ENCODE measurements around the gene EHD3.

EHD3 gene

DNA sequence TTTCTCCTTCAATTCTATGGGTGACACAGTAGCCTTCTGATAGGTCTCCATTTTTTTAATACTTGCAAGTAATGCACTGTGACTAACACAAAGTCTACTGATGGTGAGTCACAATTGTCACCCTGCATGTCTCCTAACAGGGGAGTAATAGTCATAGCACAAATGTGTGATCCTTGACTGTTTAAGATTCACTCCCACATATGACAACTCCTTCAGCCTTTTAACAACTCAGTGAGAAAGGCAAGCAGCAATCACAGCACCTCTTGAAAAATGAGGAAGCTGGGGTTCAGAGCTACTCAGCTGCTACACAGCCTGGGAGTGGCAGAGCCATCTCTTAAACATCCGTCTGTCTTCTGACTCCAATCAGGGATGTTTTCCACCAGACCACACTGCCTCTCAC is 63.8 kb downstream of the EHD3 start:
- peak; percentile 11 for DNase-seq (ENCODE audit: low spot score)
- H3K27ac ChIP-seq, result no peak overlapping the region
- POLR2A ChIA-PET (ENCODE audit: low non-redundant PET), result no interaction called here
- CTCF ChIA-PET, result no interaction called here
- TF ChIP-seq, protein P1, sequence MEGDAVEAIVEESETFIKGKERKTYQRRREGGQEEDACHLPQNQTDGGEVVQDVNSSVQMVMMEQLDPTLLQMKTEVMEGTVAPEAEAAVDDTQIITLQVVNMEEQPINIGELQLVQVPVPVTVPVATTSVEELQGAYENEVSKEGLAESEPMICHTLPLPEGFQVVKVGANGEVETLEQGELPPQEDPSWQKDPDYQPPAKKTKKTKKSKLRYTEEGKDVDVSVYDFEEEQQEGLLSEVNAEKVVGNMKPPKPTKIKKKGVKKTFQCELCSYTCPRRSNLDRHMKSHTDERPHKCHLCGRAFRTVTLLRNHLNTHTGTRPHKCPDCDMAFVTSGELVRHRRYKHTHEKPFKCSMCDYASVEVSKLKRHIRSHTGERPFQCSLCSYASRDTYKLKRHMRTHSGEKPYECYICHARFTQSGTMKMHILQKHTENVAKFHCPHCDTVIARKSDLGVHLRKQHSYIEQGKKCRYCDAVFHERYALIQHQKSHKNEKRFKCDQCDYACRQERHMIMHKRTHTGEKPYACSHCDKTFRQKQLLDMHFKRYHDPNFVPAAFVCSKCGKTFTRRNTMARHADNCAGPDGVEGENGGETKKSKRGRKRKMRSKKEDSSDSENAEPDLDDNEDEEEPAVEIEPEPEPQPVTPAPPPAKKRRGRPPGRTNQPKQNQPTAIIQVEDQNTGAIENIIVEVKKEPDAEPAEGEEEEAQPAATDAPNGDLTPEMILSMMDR (conservative IDR thresholded peaks at IDR 0.05; ENCODE audit: low read depth), result no peak

DNA sequence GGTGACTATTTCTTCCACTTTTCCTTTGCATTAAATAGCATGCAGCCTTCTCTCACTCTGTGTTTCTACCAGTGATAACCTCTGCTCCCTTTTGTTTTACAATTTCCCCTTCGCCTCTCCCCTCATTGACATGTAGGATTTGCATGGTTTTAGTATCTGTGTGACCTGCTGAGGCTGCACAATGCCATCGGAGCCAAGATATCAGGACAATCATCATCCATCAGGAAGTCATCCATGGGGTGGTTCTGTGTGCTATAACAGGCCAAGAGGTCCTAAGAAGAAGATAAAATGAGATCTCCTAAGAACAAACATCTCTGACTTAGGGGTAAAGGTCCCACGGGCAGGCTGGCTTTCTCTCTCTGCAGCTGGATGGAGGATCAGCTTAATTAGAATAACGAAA is 65.6 kb downstream of the EHD3 start:
- no peak overlapping the region for H3K27ac ChIP-seq
- ChIA-PET POLR2A (ENCODE audit: low non-redundant PET) (no interaction called here), CTCF (interaction anchor here (0.6 kb wide), 1 partner anchor 1550 kb away, joined by 3 read pairs; no protein-coding TSS in a partner anchor)
- no peak for DNase-seq (ENCODE audit: low spot score)
- TF ChIP-seq, protein P1 (conservative IDR thresholded peaks at IDR 0.05; ENCODE audit: low read depth), result no peak

DNA sequence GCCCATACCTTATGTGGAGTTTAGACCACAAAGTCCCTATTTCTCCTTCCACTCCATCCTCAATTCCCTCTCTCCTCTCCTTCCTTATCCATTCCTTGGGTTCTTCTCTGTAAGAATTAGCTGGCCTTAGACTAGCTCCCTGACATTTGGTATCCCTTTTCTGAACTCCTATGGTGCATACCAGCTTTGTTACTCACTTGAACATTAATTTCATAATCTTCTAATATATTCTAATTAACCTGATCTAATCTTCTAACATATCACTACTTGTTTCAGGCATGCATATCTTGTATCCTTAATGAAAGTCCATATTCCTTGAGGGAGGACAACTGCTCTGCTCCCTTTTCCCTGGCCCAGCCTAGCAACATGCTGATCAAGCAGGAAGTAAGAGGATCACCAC is 66.4 kb downstream of the EHD3 start:
- TF ChIP-seq, protein P1 (conservative IDR thresholded peaks at IDR 0.05; ENCODE audit: low read depth), result no peak
- ChIA-PET CTCF (interaction anchor here (0.6 kb wide), 1 partner anchor 1549 kb away, joined by 3 read pairs; no protein-coding TSS in a partner anchor), POLR2A (ENCODE audit: low non-redundant PET) (no interaction called here)

DNA sequence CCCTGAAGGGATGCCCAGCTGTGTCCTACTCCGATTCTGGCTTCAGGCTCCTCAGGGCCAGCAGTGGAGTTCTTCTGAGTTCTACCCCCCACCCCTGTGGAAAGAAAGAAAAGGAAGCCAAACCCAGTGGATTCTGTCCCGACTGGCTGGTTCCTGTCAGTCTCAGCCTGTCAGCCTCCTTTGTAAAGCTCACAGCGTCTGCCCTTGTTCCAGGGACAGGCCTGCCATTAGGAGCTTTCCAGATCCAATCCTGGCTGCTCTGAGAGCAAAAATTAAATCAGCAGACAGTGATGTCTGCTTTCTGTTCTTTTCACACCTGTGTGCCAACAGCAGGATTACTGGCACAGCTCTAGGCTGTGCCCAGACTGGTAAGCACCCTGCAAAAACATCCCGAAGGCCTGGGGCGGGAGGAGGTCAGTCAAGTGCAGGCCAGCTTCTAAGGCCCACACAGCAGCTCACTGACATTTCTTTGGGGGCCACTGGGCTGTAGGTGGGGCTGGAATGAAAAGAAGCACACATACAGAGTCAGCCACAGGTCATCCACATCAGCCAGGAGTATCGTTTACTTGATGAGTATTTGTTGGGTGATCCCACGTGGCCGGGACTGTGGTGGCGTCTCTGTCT is 69.1 kb downstream of the EHD3 start:
- peak overlapping the region; percentile 64 for H3K27ac ChIP-seq
- ChIA-PET CTCF (no interaction called here), POLR2A (ENCODE audit: low non-redundant PET) (no interaction called here)
- TF ChIP-seq, protein P1 (conservative IDR thresholded peaks at IDR 0.05; ENCODE audit: low read depth), result no peak
- DNase-seq (ENCODE audit: low spot score), result no peak

More for the DNA sequence above, 66.4 kb downstream of the EHD3 start:
- no peak for DNase-seq (ENCODE audit: low spot score)
- H3K27ac ChIP-seq, result no peak overlapping the region

DNA sequence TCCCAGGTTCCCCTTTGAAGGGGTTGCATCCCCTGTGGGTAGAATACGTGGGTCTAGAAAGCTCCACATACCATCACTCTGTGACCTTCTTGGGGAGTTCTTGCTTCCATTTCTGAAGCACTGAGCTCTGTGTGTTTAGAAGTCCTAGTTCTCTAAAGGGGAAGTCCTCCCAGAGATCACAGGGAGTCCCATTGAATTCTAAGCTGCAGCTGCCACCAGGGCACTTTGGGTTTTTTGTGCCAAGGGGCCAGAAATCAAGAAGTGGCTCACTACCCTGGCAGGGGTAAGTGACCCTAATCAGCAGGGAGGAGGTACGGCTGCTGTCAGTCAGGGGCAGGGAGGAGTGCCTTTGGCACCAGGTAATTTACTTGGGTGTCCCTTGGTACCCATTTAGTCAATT is 70.9 kb downstream of the EHD3 start:
- CTCF ChIA-PET, result interaction anchor here (0.6 kb wide), 1 partner anchor 1100 kb away, joined by 3 read pairs; no protein-coding TSS in a partner anchor

DNA sequence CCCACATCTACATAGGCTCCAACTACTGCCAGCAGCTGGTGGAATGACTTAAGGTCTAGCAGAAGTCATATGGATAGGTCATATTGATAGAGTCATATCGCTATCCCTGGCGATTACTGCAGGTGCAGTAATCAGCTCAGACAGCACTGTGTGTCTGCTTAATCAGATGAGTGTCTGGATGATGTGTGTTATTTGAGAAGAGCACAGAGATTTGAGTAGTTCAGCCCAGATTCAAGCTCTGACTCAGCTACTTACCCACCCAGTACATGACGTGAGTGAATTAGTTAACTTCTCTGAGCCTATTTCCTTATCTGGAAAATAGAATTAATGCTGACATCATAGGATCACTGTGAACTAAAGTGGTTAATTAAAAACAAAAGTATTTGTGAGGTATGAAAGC is 78.9 kb downstream of the EHD3 start:
- ChIA-PET POLR2A (ENCODE audit: low non-redundant PET) (interaction anchor here (0.9 kb wide), 1 partner anchor 12 kb away, joined by 3 read pairs; no protein-coding TSS in a partner anchor), CTCF (no interaction called here)
- DNase-seq (ENCODE audit: low spot score), result no peak
- TF ChIP-seq, protein P1 (conservative IDR thresholded peaks at IDR 0.05; ENCODE audit: low read depth), result no peak
- H3K27ac ChIP-seq, result no peak overlapping the region

More for the DNA sequence above, 70.9 kb downstream of the EHD3 start:
- TF ChIP-seq, protein P1 (conservative IDR thresholded peaks at IDR 0.05; ENCODE audit: low read depth), result no peak
- DNase-seq (ENCODE audit: low spot score), result no peak
- POLR2A ChIA-PET (ENCODE audit: low non-redundant PET), result no interaction called here
- H3K27ac ChIP-seq, result no peak overlapping the region
